HG02938 (cell line): ENCODE measurements around the gene CCDC154.
"Not testable (repeated sequence)": the region's sequence is repeated elsewhere in the genome, so short reads cannot be mapped to it uniquely, and the experiment has no call there.

ENCODE experiments used
- ATAC-seq: cut with Tn5 transposase; IDR thresholded peaks from one replicate; pipeline ENCODE4 v1.9.1; 2021; ENCODE audit warnings: mild to moderate bottlenecking, moderate library complexity; ENCODE audit not compliant: unreplicated experiment

The CCDC154 gene

DNA sequence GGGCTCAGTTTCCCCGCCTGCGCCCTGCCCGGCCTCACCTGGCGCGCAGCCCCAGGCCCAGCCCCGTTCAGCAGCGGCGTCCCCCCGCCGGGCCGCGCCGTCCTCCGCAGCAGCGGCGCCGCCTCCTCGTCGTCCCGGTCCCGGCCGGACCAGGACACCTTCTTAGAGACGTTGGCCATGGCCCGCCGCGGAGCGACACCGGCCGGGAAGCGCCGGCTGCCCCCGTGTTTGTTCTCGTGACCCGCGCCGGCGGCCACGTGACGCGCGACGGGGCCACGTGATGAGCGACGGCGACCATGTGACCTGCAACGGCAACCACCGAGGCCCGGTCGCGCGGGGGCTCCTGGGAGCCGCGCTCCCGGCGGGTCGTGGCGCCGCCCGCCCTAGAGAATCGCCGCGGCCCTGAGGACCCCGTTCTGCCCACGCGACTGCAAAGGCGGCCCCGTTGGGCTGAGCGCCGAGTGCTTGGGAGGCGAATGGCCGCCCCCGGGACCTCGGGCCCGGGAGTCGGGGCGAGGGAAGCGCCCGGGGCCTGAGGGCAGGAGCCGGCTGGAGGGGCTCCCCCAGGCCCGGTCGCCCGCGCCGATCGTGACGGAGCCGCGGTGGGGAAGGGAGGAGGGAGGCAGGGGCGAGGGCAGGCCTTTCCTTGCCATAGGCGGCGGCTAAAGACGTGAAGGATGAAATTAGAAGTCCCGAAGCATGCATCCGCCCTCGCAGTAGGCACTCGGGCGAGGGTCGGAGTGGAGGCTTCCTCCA is 30.6 kb upstream of the CCDC154 start, which contains the start of gene CLCN7:
CLCN7 (minus strand) TSS at position 233 of the 756 bp plus-strand sequence; CDS start at position 179, 54 bp downstream.
- peak; percentile 66 for ATAC-seq

DNA sequence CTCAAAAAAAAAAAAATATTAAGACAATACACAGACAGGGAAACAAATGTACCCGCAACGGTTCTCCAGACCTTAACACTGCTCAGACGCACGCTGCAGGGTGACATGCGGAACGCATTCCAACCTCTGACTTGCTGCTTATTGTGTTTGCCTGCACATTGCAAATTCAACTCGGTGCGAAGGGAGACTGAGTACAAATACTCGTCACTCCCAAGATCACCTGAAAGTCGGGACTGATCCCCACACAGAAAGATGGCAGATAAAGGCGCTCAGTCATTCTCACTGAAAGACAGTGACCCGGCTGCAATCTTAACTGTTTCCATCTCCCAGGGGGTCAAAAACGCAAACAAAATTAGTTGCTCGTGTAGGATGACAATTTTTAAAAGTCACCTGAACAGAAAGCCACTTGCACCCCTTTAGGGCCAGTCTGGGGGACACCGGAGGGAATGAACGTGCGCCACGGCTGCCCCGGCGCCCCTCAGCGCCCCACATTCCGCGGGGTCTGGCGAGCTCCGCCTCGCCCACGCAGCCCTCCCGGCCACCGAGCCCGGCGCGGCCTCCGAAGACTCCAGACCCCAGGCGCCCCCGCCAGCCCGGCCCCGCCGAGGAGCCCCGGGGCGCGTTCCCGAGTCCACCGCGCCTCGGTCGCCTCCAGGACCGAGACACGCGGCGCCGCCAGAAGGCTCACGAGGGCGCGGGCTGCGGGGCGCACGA is 29.9 kb upstream of the CCDC154 start:
- no peak for ATAC-seq

- ATAC-seq, result no peak
Measured at GRCh38 chr16:1472974-1473373, 28.6 kb upstream of the CCDC154 start.

- ATAC-seq, result no peak
Measured at GRCh38 chr16:1471569-1472194, 27.3 kb upstream of the CCDC154 start.

- ATAC-seq, result no peak
Measured at GRCh38 chr16:1470481-1471251, 26.3 kb upstream of the CCDC154 start.

- no peak for ATAC-seq
Measured at GRCh38 chr16:1469693-1470201, 25.4 kb upstream of the CCDC154 start.

- ATAC-seq, result not testable (repeated sequence)
Measured at GRCh38 chr16:1469141-1469540, 24.8 kb upstream of the CCDC154 start.

DNA sequence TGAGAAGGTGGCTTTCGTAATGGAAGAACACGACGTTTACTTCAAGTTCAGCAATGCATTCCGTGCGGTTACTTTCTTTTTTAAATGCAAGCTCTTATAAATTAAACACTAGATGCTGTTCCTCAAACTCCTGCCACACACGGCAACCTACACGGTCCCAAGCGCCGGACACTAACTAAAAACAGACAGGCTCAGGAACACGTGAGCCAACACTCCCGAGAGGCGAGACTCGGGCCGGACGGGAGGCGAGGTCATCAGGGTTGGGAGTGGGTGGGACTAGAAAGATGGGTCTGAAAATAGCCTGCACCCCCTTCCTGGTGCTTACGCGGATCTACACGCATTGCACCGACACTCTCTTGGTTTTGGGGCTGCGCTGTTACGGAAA is 24.1 kb upstream of the CCDC154 start:
- ATAC-seq, result no peak

- no peak for ATAC-seq
Measured at GRCh38 chr16:1466968-1467521, 22.7 kb upstream of the CCDC154 start.

DNA sequence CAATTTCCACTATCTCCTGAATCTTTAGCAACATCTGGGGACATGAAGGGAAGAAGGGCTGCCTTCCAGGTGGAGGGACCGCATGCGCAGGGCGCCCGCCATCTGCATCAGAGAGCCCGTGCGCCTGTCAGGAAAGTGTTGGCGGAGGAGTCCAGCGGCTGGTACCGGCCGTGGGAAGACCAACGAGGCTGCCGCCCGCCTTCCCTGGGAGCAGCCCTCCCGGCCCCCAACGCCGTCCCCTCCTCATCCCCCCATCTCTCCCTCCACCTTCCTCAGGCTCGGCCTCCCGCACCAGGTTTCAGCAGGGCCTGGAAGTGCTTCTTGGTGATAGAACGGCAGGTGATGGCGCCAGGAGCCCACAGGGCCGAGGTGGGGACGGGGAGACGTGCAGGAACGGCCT is 21.7 kb upstream of the CCDC154 start:
- ATAC-seq, result no peak

- no peak for ATAC-seq
Measured at GRCh38 chr16:1465567-1465915, 21.2 kb upstream of the CCDC154 start.

- ATAC-seq, result no peak
Measured at GRCh38 chr16:1464894-1465566, 20.7 kb upstream of the CCDC154 start.

- no peak for ATAC-seq
Measured at GRCh38 chr16:1464196-1464893, 20.0 kb upstream of the CCDC154 start.

- no peak for ATAC-seq
Measured at GRCh38 chr16:1461146-1461545, 16.8 kb upstream of the CCDC154 start.

DNA sequence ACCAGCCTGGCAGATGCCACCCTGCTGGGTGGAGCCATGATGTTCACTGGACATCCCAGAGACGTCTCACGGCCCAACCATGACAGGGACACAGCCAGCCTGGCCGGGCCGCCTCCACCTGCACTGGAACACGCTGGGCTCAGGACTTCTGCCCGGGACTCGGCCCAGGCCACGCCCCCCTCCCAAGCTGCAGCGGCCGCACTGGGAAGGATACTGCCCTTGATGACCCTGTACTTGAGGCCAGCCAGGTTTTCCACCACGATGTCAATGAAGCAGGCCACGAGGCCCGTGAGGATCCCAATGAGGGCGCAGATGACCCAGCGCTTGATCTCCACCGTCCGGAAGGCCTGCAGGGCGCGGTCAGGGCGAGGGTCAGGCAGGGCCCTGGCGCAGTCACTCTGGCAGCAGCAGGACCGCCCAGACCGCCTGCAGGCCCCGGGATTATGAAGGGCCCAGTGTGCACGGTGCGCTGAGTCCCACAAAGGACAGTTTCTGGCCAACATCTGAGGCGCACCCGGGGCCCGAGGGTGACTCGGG is 16.3 kb upstream of the CCDC154 start:
- ATAC-seq, result no peak

- no peak for ATAC-seq
Measured at GRCh38 chr16:1459967-1460366, 15.6 kb upstream of the CCDC154 start.

- no peak for ATAC-seq
Measured at GRCh38 chr16:1458977-1459341, 14.6 kb upstream of the CCDC154 start.

- no peak for ATAC-seq
Measured at GRCh38 chr16:1458336-1458976, 14.1 kb upstream of the CCDC154 start.
